Hepatocyte (in vitro differentiated cells): ENCODE results near the gene INTS6. TPM values are rescaled to one million over a fixed set of nuclear protein-coding genes. Genes with fewer than 3 reads are reported as not detected.

ENCODE experiments used
- DNase-seq: peaks from one replicate; pipeline ENCODE4 v3.0.0-alpha.2; 2016; ENCODE audit warnings: low spot score
- H2AFZ ChIP-seq: fragments of 200-600 bp; sonication (generic); 2 replicates; pipeline ENCODE4 v1.6.0; 2016; ENCODE audit warnings: antibody characterized with exemption, mild to moderate bottlenecking
- H3K27ac ChIP-seq: fragments of 200-600 bp; sonication (generic); 2 replicates; pipeline ENCODE4 v1.5.1; 2016; ENCODE audit warnings: mild to moderate bottlenecking
- H3K27me3 ChIP-seq: fragments of 200-600 bp; sonication (generic); 2 replicates; pipeline ENCODE4 v1.6.1; 2016
- H3K36me3 ChIP-seq: fragments of 200-600 bp; sonication (generic); replicated peaks from 2 replicates; pipeline ENCODE4 v1.5.1; 2016; ENCODE audit warnings: low read depth; ENCODE audit not compliant: insufficient read depth
- H3K4me1 ChIP-seq: fragments of 200-600 bp; sonication (generic); 2 replicates; pipeline ENCODE4 v1.5.1; 2016; ENCODE audit warnings: mild to moderate bottlenecking, moderate library complexity; ENCODE audit not compliant: insufficient read depth
- H3K4me2 ChIP-seq: fragments of 200-600 bp; sonication (generic); 2 replicates; pipeline ENCODE4 v1.6.0; 2016
- H3K4me3 ChIP-seq: fragments of 200-600 bp; sonication (generic); 2 replicates; pipeline ENCODE4 v1.5.1; 2016; ENCODE audit warnings: mild to moderate bottlenecking
- H3K79me2 ChIP-seq: fragments of 200-600 bp; sonication (generic); 2 replicates; pipeline ENCODE4 v1.6.0; 2017; ENCODE audit warnings: mild to moderate bottlenecking
- H3K9me2 ChIP-seq: fragments of 200-600 bp; sonication (generic); replicated peaks from 2 replicates; pipeline ENCODE4 v1.6.0; 2017; ENCODE audit warnings: mild to moderate bottlenecking; ENCODE audit not compliant: insufficient read depth
- H3K9me3 ChIP-seq: fragments of 200-600 bp; sonication (generic); 2 replicates; pipeline ENCODE4 v1.5.1; 2016; ENCODE audit warnings: low read depth, mild to moderate bottlenecking
- H4K20me1 ChIP-seq: fragments of 200-600 bp; sonication (generic); 2 replicates; pipeline ENCODE4 v1.6.0; 2016; ENCODE audit warnings: mild to moderate bottlenecking; ENCODE audit not compliant: insufficient read depth, poor library complexity, severe bottlenecking
- CTCF ChIP-seq: fragments of 200-600 bp; sonication (generic); IDR thresholded peaks from 2 replicates; pipeline ENCODE4 v1.5.1; 2016; ENCODE audit warnings: antibody characterized with exemption, mild to moderate bottlenecking; ENCODE audit not compliant: poor library complexity
- EZH2 ChIP-seq: fragments of 200-600 bp; sonication (generic); IDR thresholded peaks from 2 replicates; pipeline ENCODE4 v1.6.1; 2016; ENCODE audit warnings: antibody characterized with exemption, mild to moderate bottlenecking, borderline replicate concordance
- EZH2phosphoT487 ChIP-seq: fragments of 200-600 bp; sonication (generic); IDR thresholded peaks from one replicate; pipeline ENCODE4 v1.6.1; 2018; ENCODE audit warnings: antibody characterized with exemption, mild to moderate bottlenecking, low read depth, moderate library complexity; ENCODE audit not compliant: unreplicated experiment, severe bottlenecking
- WGBS: methylation state at CpG from one replicate; pipeline ENCODE4 v1.1.6; 2016; ENCODE audit warnings: low lambda C conversion rate; ENCODE audit errors: missing lambda C conversion rate; 5-methylcytosine and 5-hydroxymethylcytosine counted together
- polyA plus RNA-seq: library from polyadenylated mRNA; unstranded; fragments of >200 nt; fragmentation: Nextera tagmentation; extraction: Ambion mirVana; gene quantifications from 2 replicates; pipeline ENCODE4 v1.2.1, GENCODE V29; 2016
- total RNA-seq: library from RNA; depleted of rRNA; stranded (reverse); fragments of >200 nt; gene quantifications from 2 replicates; pipeline ENCODE4 v1.2.3, GENCODE V29; 2014

INTS6 gene
- total and polyA plus RNA-seq, 2 experiments from 2014 or later, result 28.5 to 51.2 TPM

- Histone ChIP-seq H3K4me3 (no peak overlapping the region), H3K79me2 (no peaks in the 10 kb centered on the region), H3K4me2 (no peak overlapping the region), H3K9me2 (no peaks in the 10 kb centered on the region), H4K20me1 (no peaks in the 10 kb centered on the region), H3K27ac (no peak overlapping the region), H2AFZ (no peak overlapping the region), H3K4me1 (no peaks in the 10 kb centered on the region), H3K27me3 (no peaks in the 10 kb centered on the region), H3K36me3 (no peaks in the 10 kb centered on the region), H3K9me3 (no peaks in the 10 kb centered on the region)
- WGBS, result 79% methylated on average over 5 of the region's 5 CpGs
- DNase-seq, result no peak
- TF ChIP-seq EZH2 (no peak), EZH2phosphoT487 (no peak), CTCF (no peak)
These were observed 109.4 kb downstream of the INTS6 start for GRCh38 chr13:51343475-51343874.

GRCh38 chr13:51342706-51343105 lies 110.1 kb downstream of the INTS6 start:
- Histone ChIP-seq H3K36me3 (no peaks in the 10 kb centered on the region), H3K9me2 (no peaks in the 10 kb centered on the region), H3K4me1 (no peaks in the 10 kb centered on the region), H3K4me2 (no peak overlapping the region), H3K4me3 (no peak overlapping the region), H3K9me3 (no peaks in the 10 kb centered on the region), H2AFZ (no peak overlapping the region), H3K27ac (no peak overlapping the region), H3K79me2 (no peaks in the 10 kb centered on the region), H3K27me3 (no peaks in the 10 kb centered on the region), H4K20me1 (no peaks in the 10 kb centered on the region)
- no peak for DNase-seq
- TF ChIP-seq CTCF (no peak), EZH2phosphoT487 (no peak), EZH2 (no peak)
- WGBS, result 83% methylated on average over 4 of the region's 4 CpGs

- Histone ChIP-seq H3K79me2 (no peaks in the 10 kb centered on the region), H3K9me2 (no peaks in the 10 kb centered on the region), H3K36me3 (no peaks in the 10 kb centered on the region), H3K9me3 (no peaks in the 10 kb centered on the region), H3K4me2 (no peak overlapping the region), H3K4me3 (no peak overlapping the region), H2AFZ (no peak overlapping the region), H3K27ac (no peak overlapping the region), H3K27me3 (no peaks in the 10 kb centered on the region), H3K4me1 (no peaks in the 10 kb centered on the region), H4K20me1 (no peaks in the 10 kb centered on the region)
- no peak for TF ChIP-seq EZH2phosphoT487
- DNase-seq, result no peak
- 89% methylated on average over 4 of the region's 4 CpGs for WGBS
These were observed 111.0 kb downstream of the INTS6 start for GRCh38 chr13:51341791-51342190.

GRCh38 chr13:51341232-51341631 lies 111.6 kb downstream of the INTS6 start:
- Histone ChIP-seq H3K9me3 (no peaks in the 10 kb centered on the region), H3K27me3 (no peaks in the 10 kb centered on the region), H3K36me3 (no peaks in the 10 kb centered on the region), H3K79me2 (no peaks in the 10 kb centered on the region), H2AFZ (no peak overlapping the region), H3K9me2 (no peaks in the 10 kb centered on the region), H4K20me1 (no peaks in the 10 kb centered on the region), H3K4me2 (no peak overlapping the region), H3K4me1 (no peaks in the 10 kb centered on the region), H3K27ac (no peak overlapping the region), H3K4me3 (no peak overlapping the region)
- WGBS, result 83% methylated on average over 2 of the region's 2 CpGs
- no peak for TF ChIP-seq CTCF
- no peak for TF ChIP-seq EZH2
- no peak for DNase-seq
